Astrocyte (in vitro differentiated cells and primary cell): ENCODE measurements around the gene TRAFD1. TPM values are rescaled to one million over a fixed set of nuclear protein-coding genes. Genes with fewer than 3 reads are reported as not detected.

ENCODE experiments used
- DNase-seq: peaks from one replicate; pipeline ENCODE4 v3.0.0-alpha.2; 2010; ENCODE audit warnings: low read depth
- FAIRE-seq: peaks from 2 replicates; lab custom pipeline; 2011; peaks lifted over from hg19 to GRCh38; lab: Jason Lieb, UNC
- H2AFZ ChIP-seq: 2 replicates; pipeline ENCODE4 v1.6.0; 2012; ENCODE audit warnings: low read depth, low read length, inconsistent platforms
- H3K27ac ChIP-seq: 2 replicates; pipeline ENCODE4 v1.5.1; 2011; ENCODE audit warnings: low read depth, low read length, inconsistent platforms
- H3K27me3 ChIP-seq: 2 replicates; pipeline ENCODE4 v1.6.0; 2011; ENCODE audit warnings: low read length, inconsistent platforms; ENCODE audit not compliant: insufficient read depth
- H3K36me3 ChIP-seq: 2 replicates; pipeline ENCODE4 v1.5.1; 2011; ENCODE audit warnings: low read length, inconsistent platforms; ENCODE audit not compliant: insufficient read depth
- H3K4me1 ChIP-seq: 2 replicates; pipeline ENCODE4 v1.5.1; 2011; ENCODE audit warnings: low read length, inconsistent platforms; ENCODE audit not compliant: insufficient read depth
- H3K4me2 ChIP-seq: 2 replicates; pipeline ENCODE4 v1.6.0; 2012; ENCODE audit warnings: low read length, inconsistent platforms
- H3K4me3 ChIP-seq: 2 replicates; pipeline ENCODE4 v1.5.1; 2011; ENCODE audit warnings: low read depth, mild to moderate bottlenecking, low read length, inconsistent platforms; ENCODE audit not compliant: insufficient read depth
- H3K79me2 ChIP-seq: 2 replicates; pipeline ENCODE4 v1.6.0; 2012; ENCODE audit warnings: mild to moderate bottlenecking, low read length, inconsistent platforms; ENCODE audit not compliant: insufficient read depth
- H3K9ac ChIP-seq: 2 replicates; pipeline ENCODE4 v1.6.0; 2012; ENCODE audit warnings: mild to moderate bottlenecking, low read length, inconsistent platforms
- H3K9me3 ChIP-seq: 2 replicates; pipeline ENCODE4 v1.5.1; 2012; ENCODE audit warnings: low read depth, mild to moderate bottlenecking, low read length, inconsistent platforms; ENCODE audit not compliant: insufficient read depth
- H4K20me1 ChIP-seq: 2 replicates; pipeline ENCODE4 v1.6.0; 2012; ENCODE audit warnings: low read length, inconsistent platforms; ENCODE audit not compliant: insufficient read depth
- H3K27ac Mint-ChIP-seq: one replicate; pipeline ENCODE4 v1.8.0; 2021; ENCODE audit warnings: mild to moderate bottlenecking, mixed read lengths; ENCODE audit not compliant: unreplicated experiment
- H3K27me3 Mint-ChIP-seq: one replicate; pipeline ENCODE4 v1.8.0; 2021; ENCODE audit warnings: low read depth, mixed read lengths; ENCODE audit not compliant: unreplicated experiment
- H3K36me3 Mint-ChIP-seq: one replicate; pipeline ENCODE4 v1.8.0; 2021; ENCODE audit warnings: low read depth, mixed read lengths; ENCODE audit not compliant: unreplicated experiment
- H3K4me1 Mint-ChIP-seq: one replicate; pipeline ENCODE4 v1.8.0; 2021; ENCODE audit warnings: low read depth, mixed read lengths; ENCODE audit not compliant: unreplicated experiment
- H3K4me3 Mint-ChIP-seq: one replicate; pipeline ENCODE4 v1.8.0; 2021; ENCODE audit warnings: mild to moderate bottlenecking, moderate library complexity, mixed read lengths; ENCODE audit not compliant: unreplicated experiment
- H3K9me3 Mint-ChIP-seq: one replicate; pipeline ENCODE4 v1.8.0; 2021; ENCODE audit warnings: mild to moderate bottlenecking, mixed read lengths; ENCODE audit not compliant: unreplicated experiment
- EZH2 ChIP-seq: IDR thresholded peaks from 2 replicates; pipeline ENCODE4 v1.6.1; 2012; ENCODE audit warnings: mild to moderate bottlenecking, low read length, inconsistent platforms; ENCODE audit not compliant: insufficient read depth
- total RNA-seq: library from RNA; stranded (reverse); gene quantifications from 2 replicates; pipeline ENCODE4 v1.2.1, GENCODE V29; 2021
- TF ChIP-seq, protein P1 (sequence below): IDR thresholded peaks from 2 replicates; pipeline ENCODE4 v1.5.1; 2011; ENCODE audit warnings: low read depth, mild to moderate bottlenecking, inconsistent platforms, low read length, moderate library complexity; ENCODE audit not compliant: insufficient read depth

Gene TRAFD1
- total RNA-seq, 1 donor from 2014 or later: 35.6 TPM

GRCh38 chr12:112140728-112141127, 15.4 kb downstream of the TRAFD1 start:
- Histone ChIP-seq H3K4me2 (no peak overlapping the region), H3K36me3 (peaks cover 47% of the 10 kb centered on the region), H3K27ac (no peak overlapping the region), H4K20me1 (no peaks in the 10 kb centered on the region), H3K79me2 (no peaks in the 10 kb centered on the region), H3K4me1 (no peaks in the 10 kb centered on the region), H3K9me3 (no peaks in the 10 kb centered on the region), H3K4me3 (no peak overlapping the region), H3K9ac (no peak overlapping the region), H2AFZ (no peak overlapping the region), H3K27me3 (no peaks in the 10 kb centered on the region)
- no peak overlapping the region for H3K4me3 Mint-ChIP-seq
- DNase-seq: no peak
- TF ChIP-seq, protein P1, sequence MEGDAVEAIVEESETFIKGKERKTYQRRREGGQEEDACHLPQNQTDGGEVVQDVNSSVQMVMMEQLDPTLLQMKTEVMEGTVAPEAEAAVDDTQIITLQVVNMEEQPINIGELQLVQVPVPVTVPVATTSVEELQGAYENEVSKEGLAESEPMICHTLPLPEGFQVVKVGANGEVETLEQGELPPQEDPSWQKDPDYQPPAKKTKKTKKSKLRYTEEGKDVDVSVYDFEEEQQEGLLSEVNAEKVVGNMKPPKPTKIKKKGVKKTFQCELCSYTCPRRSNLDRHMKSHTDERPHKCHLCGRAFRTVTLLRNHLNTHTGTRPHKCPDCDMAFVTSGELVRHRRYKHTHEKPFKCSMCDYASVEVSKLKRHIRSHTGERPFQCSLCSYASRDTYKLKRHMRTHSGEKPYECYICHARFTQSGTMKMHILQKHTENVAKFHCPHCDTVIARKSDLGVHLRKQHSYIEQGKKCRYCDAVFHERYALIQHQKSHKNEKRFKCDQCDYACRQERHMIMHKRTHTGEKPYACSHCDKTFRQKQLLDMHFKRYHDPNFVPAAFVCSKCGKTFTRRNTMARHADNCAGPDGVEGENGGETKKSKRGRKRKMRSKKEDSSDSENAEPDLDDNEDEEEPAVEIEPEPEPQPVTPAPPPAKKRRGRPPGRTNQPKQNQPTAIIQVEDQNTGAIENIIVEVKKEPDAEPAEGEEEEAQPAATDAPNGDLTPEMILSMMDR: no peak
- no peak for TF ChIP-seq EZH2
- no peaks in the 10 kb centered on the region for H3K4me1 Mint-ChIP-seq
- FAIRE-seq: no peak
- no peaks in the 10 kb centered on the region for H3K9me3 Mint-ChIP-seq
- peaks cover 14% of the 10 kb centered on the region for H3K36me3 Mint-ChIP-seq
- H3K27ac Mint-ChIP-seq: no peak overlapping the region
- H3K27me3 Mint-ChIP-seq: no peaks in the 10 kb centered on the region

- H3K79me2 ChIP-seq: no peaks in the 10 kb centered on the region
- H3K4me2 ChIP-seq: no peak overlapping the region
- no peak for FAIRE-seq
- H3K9me3 ChIP-seq: no peaks in the 10 kb centered on the region
- no peak for TF ChIP-seq EZH2
- TF ChIP-seq, protein P1: no peak
- DNase-seq: no peak
- H3K36me3 ChIP-seq: peaks cover 43% of the 10 kb centered on the region
- H4K20me1 ChIP-seq: peaks cover 3% of the 10 kb centered on the region
- Mint-ChIP-seq H3K27me3 (no peaks in the 10 kb centered on the region), H3K9me3 (no peaks in the 10 kb centered on the region), H3K36me3 (peaks cover 21% of the 10 kb centered on the region), H3K4me3 (no peak overlapping the region), H3K27ac (no peak overlapping the region), H3K4me1 (peaks cover 2% of the 10 kb centered on the region)
- H3K4me3 ChIP-seq: no peak overlapping the region
- no peaks in the 10 kb centered on the region for H3K4me1 ChIP-seq
- no peak overlapping the region for H2AFZ ChIP-seq
- H3K9ac ChIP-seq: no peak overlapping the region
- H3K27me3 ChIP-seq: no peaks in the 10 kb centered on the region
- no peak overlapping the region for H3K27ac ChIP-seq
Measured at GRCh38 chr12:112146123-112146522, 20.8 kb downstream of the TRAFD1 start.

DNA sequence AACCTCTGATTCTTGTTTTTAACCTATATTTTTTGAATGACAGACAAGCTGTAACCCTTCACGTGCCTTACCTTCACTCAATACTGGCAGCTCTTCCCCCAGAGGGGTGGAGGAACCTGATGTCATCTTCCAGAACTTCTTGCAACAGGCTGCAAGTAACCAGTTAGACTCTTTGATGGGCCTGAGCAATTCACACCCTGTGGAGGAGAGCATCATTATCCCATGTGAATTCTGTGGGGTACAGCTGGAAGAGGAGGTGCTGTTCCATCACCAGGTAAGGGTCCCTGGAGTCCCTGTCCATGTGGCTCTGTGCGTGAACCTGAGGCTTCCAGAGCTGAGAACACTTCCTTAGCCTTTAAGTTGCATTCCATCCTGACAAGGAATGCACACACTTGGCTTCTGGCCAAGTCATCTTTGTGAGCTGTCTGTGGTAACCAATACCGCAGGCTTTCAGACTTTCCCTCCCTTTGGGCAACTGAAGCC, 22.7 kb downstream of the TRAFD1 start:
- H3K4me3 Mint-ChIP-seq: no peak overlapping the region
- peak; percentile 70 for DNase-seq
- H3K27me3 Mint-ChIP-seq: no peaks in the 10 kb centered on the region
- FAIRE-seq: peak; percentile 9
- Histone ChIP-seq H3K4me2 (peak overlapping the region; percentile 31), H3K79me2 (no peaks in the 10 kb centered on the region), H4K20me1 (peaks cover 3% of the 10 kb centered on the region), H3K27ac (peak overlapping the region; percentile 18), H3K27me3 (no peaks in the 10 kb centered on the region), H2AFZ (no peak overlapping the region), H3K4me1 (no peaks in the 10 kb centered on the region), H3K9ac (no peak overlapping the region), H3K4me3 (no peak overlapping the region), H3K9me3 (no peaks in the 10 kb centered on the region), H3K36me3 (peaks cover 37% of the 10 kb centered on the region)
- H3K27ac Mint-ChIP-seq: peak overlapping the region; percentile 80
- H3K9me3 Mint-ChIP-seq: no peaks in the 10 kb centered on the region
- H3K4me1 Mint-ChIP-seq: peaks cover 2% of the 10 kb centered on the region
- H3K36me3 Mint-ChIP-seq: peaks cover 27% of the 10 kb centered on the region
- no peak for TF ChIP-seq EZH2
- TF ChIP-seq, protein P1: no peak
